ENCODE results near the gene SLC25A29.

GRCh38 chr14:100294963-100295330 is 11.3 kb downstream of the SLC25A29 start:
- TF ChIP-seq CEBPB (IDR thresholded peaks at IDR 0.05) = no peak
- TF ChIP-seq POLR2A (IDR thresholded peaks at IDR 0.05; ENCODE audit: low read length) = no peak
- no peak for TF ChIP-seq CTCF (IDR thresholded peaks at IDR 0.05)
- TF ChIP-seq EP300 (IDR thresholded peaks at IDR 0.05) = no peak
- TF ChIP-seq FOSL2 (IDR thresholded peaks at IDR 0.05) = no peak
- no peak for TF ChIP-seq FOSL2 (CRISPR knock-in tag; IDR thresholded peaks at IDR 0.05)
- TF ChIP-seq CHD2 (IDR thresholded peaks at IDR 0.05; ENCODE audit: low read length, partially characterized antibody) = no peak
- no peak for TF ChIP-seq USF2 (IDR thresholded peaks at IDR 0.05)
- no peak for TF ChIP-seq FOSB (CRISPR knock-in tag; IDR thresholded peaks at IDR 0.05)

Data from A549 (cell line).